ENCODE measurements around the gene SUN2.

- TF ChIP-seq POLR2A (IDR thresholded peaks at IDR 0.05; ENCODE audit: low read depth, low read length) (no peak), POLR2AphosphoS5 (IDR thresholded peaks at IDR 0.05; ENCODE audit: low read depth, low read length) (no peak), SPI1 (IDR thresholded peaks at IDR 0.05; ENCODE audit: low read depth, low read length) (no peak), TAF1 (IDR thresholded peaks at IDR 0.05; ENCODE audit: low read depth, low read length) (no peak)
These were observed 25.2 kb upstream of the SUN2 start for GRCh38 chr22:38781033-38781432.

Measured in GM12891 (cell line).